H1 (cell line): Measurements from ENCODE around the gene IQCE. TPM values are rescaled to one million over a fixed set of nuclear protein-coding genes. Genes with fewer than 3 reads are reported as not detected.

Experiments used
- CTCF ChIA-PET: fragments of 300-600 bp; sonication (Branson Sonifier 250); formaldehyde crosslinking; loops from one replicate; lab custom pipeline; 2021; ENCODE audit not compliant: partially characterized antibody; lab: Charles Lee
- POLR2A ChIA-PET: fragments of 300-600 bp; sonication (Branson Sonifier 250); formaldehyde crosslinking; loops from one replicate; lab custom pipeline; 2021; ENCODE audit warnings: inconsistent platforms; ENCODE audit not compliant: partially characterized antibody; lab: Charles Lee
- DNase-seq, 2 experiments: peaks; one replicate each; pipeline versions ENCODE4 v3.0.0 to v3.0.0-alpha.2; 2010 to 2022; ENCODE audit warnings: low spot score in 2 of 2, low read depth in 1 of 2, mixed read lengths in 1 of 2
- FAIRE-seq: peaks from 2 replicates; lab custom pipeline; 2011; peaks lifted over from hg19 to GRCh38; lab: Jason Lieb, UNC
- H2AFZ ChIP-seq: 2 replicates; pipeline ENCODE4 v1.8.1; 2012; ENCODE audit warnings: low read length, inconsistent platforms
- H2AK5ac ChIP-seq: 2 replicates; pipeline ENCODE4 v1.6.1; 2013; ENCODE audit warnings: low read depth, low read length
- H2BK120ac ChIP-seq: replicated peaks from 2 replicates; pipeline ENCODE3; 2013; ENCODE audit warnings: low read depth, low read length, inconsistent platforms
- H2BK12ac ChIP-seq: 2 replicates; pipeline ENCODE4 v1.6.1; 2013; ENCODE audit warnings: low read depth, low read length
- H2BK15ac ChIP-seq: 2 replicates; pipeline ENCODE4 v1.6.1; 2013; ENCODE audit warnings: low read length
- H2BK20ac ChIP-seq: 2 replicates; pipeline ENCODE4 v1.6.1; 2013; ENCODE audit warnings: low read length
- H2BK5ac ChIP-seq: 2 replicates; pipeline ENCODE4 v1.6.1; 2013; ENCODE audit warnings: low read depth, low read length
- H3K14ac ChIP-seq: 2 replicates; pipeline ENCODE4 v1.6.1; 2013; ENCODE audit warnings: inconsistent platforms; ENCODE audit not compliant: insufficient read length
- H3K18ac ChIP-seq: 2 replicates; pipeline ENCODE4 v1.6.1; 2013; ENCODE audit warnings: low read length; ENCODE audit errors: extremely low read depth
- H3K23ac ChIP-seq: 2 replicates; pipeline ENCODE4 v1.6.1; 2013; ENCODE audit warnings: inconsistent platforms; ENCODE audit not compliant: insufficient read length
- H3K23me2 ChIP-seq: 2 replicates; pipeline ENCODE4 v1.6.1; 2013; ENCODE audit warnings: low read depth, low read length
- H3K27ac ChIP-seq: 2 replicates; pipeline ENCODE4 v1.6.1; 2011; ENCODE audit warnings: low read depth, low read length, inconsistent platforms
- H3K27me3 ChIP-seq, 4 experiments: replicated peaks in 1 of 4; 1 replicate in 1 of 4; 2 replicates in 3 of 4; pipeline versions ENCODE4 v1.6.1 to v1.8.1; 2011 to 2013; ENCODE audit warnings: low read length in 3 of 4, mild to moderate bottlenecking in 3 of 4, inconsistent platforms in 2 of 4, mixed read lengths in 2 of 4, moderate library complexity in 1 of 4; ENCODE audit not compliant: control insufficient read depth in 3 of 4, insufficient read depth in 3 of 4; ENCODE audit errors: extremely low read depth in 1 of 4
- H3K36me3 ChIP-seq, 4 experiments: 2 replicates each; pipeline versions ENCODE4 v1.6.1 to v1.8.1; 2011 to 2013; ENCODE audit warnings: mild to moderate bottlenecking in 4 of 4, low read length in 3 of 4, moderate library complexity in 2 of 4, control low read depth in 1 of 4, inconsistent platforms in 1 of 4; ENCODE audit not compliant: insufficient read depth in 4 of 4, control insufficient read depth in 2 of 4
- H3K4ac ChIP-seq: replicated peaks from 2 replicates; pipeline ENCODE3; 2013; ENCODE audit warnings: low read length, low read depth, mixed read lengths, inconsistent platforms; ENCODE audit not compliant: insufficient read length
- H3K4me1 ChIP-seq, 4 experiments: replicated peaks in 1 of 4; 1 replicate in 1 of 4; 2 replicates in 3 of 4; pipeline versions ENCODE4 v1.6.1 to v1.8.1; 2011 to 2013; ENCODE audit warnings: low read length in 3 of 4, inconsistent platforms in 2 of 4, mixed read lengths in 1 of 4; ENCODE audit not compliant: insufficient read depth in 4 of 4, control insufficient read depth in 3 of 4
- H3K4me2 ChIP-seq, 2 experiments: 2 replicates each; pipeline versions ENCODE4 v1.6.1 to v1.8.1; 2011 to 2013; ENCODE audit warnings: low read depth in 2 of 2, low read length in 2 of 2, control low read depth in 1 of 2, inconsistent platforms in 1 of 2, mild to moderate bottlenecking in 1 of 2; ENCODE audit not compliant: insufficient read depth in 1 of 2
- H3K4me3 ChIP-seq, 4 experiments: fragments of 200-600, 300-600 bp in 1 of 4; sonication (generic), shearing (Covaris generic), sonication (Bioruptor Twin) in 1 of 4; 2 replicates each; pipeline versions ENCODE4 v1.5.1 to v1.8.1; 2011 to 2016; ENCODE audit warnings: low read length in 4 of 4, low read depth in 3 of 4, control low read depth in 2 of 4, inconsistent platforms in 2 of 4, mild to moderate bottlenecking in 2 of 4, mixed read lengths in 1 of 4, moderate library complexity in 1 of 4; ENCODE audit not compliant: insufficient read depth in 2 of 4; ENCODE audit errors: extremely low read depth in 1 of 4
- H3K56ac ChIP-seq: replicated peaks from 2 replicates; pipeline ENCODE3; 2013; ENCODE audit warnings: low read depth, mild to moderate bottlenecking, mixed read lengths, low read length, inconsistent platforms; ENCODE audit not compliant: insufficient read length
- H3K79me1 ChIP-seq: 2 replicates; pipeline ENCODE4 v1.6.1; 2013; ENCODE audit warnings: low read depth, low read length, control low read depth
- H3K79me2 ChIP-seq, 2 experiments: 2 replicates each; pipeline versions ENCODE4 v1.6.1 to v1.8.1; 2012 to 2013; ENCODE audit warnings: low read length in 2 of 2, mild to moderate bottlenecking in 2 of 2, inconsistent platforms in 1 of 2; ENCODE audit not compliant: insufficient read depth in 2 of 2, control insufficient read depth in 1 of 2
- H3K9ac ChIP-seq, 4 experiments: replicated peaks in 1 of 4; 1 replicate in 1 of 4; 2 replicates in 3 of 4; pipeline versions ENCODE4 v1.6.1 to v1.8.1; 2011 to 2013; ENCODE audit warnings: low read depth in 3 of 4, low read length in 3 of 4, control low read depth in 2 of 4, mild to moderate bottlenecking in 2 of 4, moderate library complexity in 2 of 4, inconsistent platforms in 1 of 4; ENCODE audit errors: extremely low read depth in 1 of 4
- H3K9me3 ChIP-seq, 2 experiments: 2 replicates each; pipeline versions ENCODE4 v1.6.1 to v1.8.1; 2012 to 2013; ENCODE audit warnings: mild to moderate bottlenecking in 2 of 2, moderate library complexity in 2 of 2, control low read depth in 1 of 2, inconsistent platforms in 1 of 2, low read depth in 1 of 2, low read length in 1 of 2, mixed read lengths in 1 of 2; ENCODE audit not compliant: insufficient read depth in 2 of 2
- H4K20me1 ChIP-seq, 2 experiments: replicated peaks in 1 of 2; 2 replicates each; pipeline versions ENCODE3 to v1.8.1; 2011 to 2013; ENCODE audit warnings: inconsistent platforms in 2 of 2, low read length in 2 of 2, mild to moderate bottlenecking in 1 of 2; ENCODE audit not compliant: insufficient read depth in 2 of 2, control insufficient read depth in 1 of 2
- H4K5ac ChIP-seq: 2 replicates; pipeline ENCODE4 v1.6.1; 2013; ENCODE audit warnings: low read length, low read depth, mixed read lengths, inconsistent platforms; ENCODE audit not compliant: insufficient read length
- H4K8ac ChIP-seq: 2 replicates; pipeline ENCODE4 v1.8.0; 2013; ENCODE audit warnings: mild to moderate bottlenecking, moderate library complexity, low read length, inconsistent platforms; ENCODE audit not compliant: insufficient read depth; ENCODE audit errors: extremely low read depth
- H4K91ac ChIP-seq: replicated peaks from 2 replicates; pipeline ENCODE3; 2013; ENCODE audit warnings: low read length, mixed read lengths, inconsistent platforms; ENCODE audit not compliant: insufficient read length
- YY1 ChIP-seq: IDR thresholded peaks from 2 replicates; pipeline ENCODE4 v1.6.1; 2011; ENCODE audit warnings: low read depth, mild to moderate bottlenecking, low read length
- WGBS, 2 experiments: shearing (Covaris generic) in 1 of 2; methylation state at CpG; one replicate each; pipeline versions ENCODE4 v1.1.6 to v1.1.7; 2013 to 2015; ENCODE audit warnings: low lambda C conversion rate in 2 of 2, mixed read lengths in 2 of 2, inconsistent platforms in 1 of 2, low coverage in 1 of 2, missing lambda C conversion rate in 1 of 2; ENCODE audit not compliant: insufficient replicate concordance in 2 of 2, insufficient coverage in 1 of 2, insufficient read length in 1 of 2; ENCODE audit errors: extremely low coverage in 1 of 2, missing lambda C conversion rate in 1 of 2; 5-methylcytosine and 5-hydroxymethylcytosine counted together
- polyA plus RNA-seq, 7 experiments: library from polyadenylated mRNA; depleted of rRNA in 3 of 7; stranded (reverse) in 5 of 7; unstranded in 2 of 7; fragments of >200 nt in 5 of 7; fragments of 200-250 nt in 2 of 7; gene quantifications; 1 replicate in 5 of 7; 2 replicates in 1 of 7; 4 replicates in 1 of 7; pipeline versions ENCODE4 v1.2.1 to v1.2.3, GENCODE V29; 2011 to 2013; ENCODE audit warnings: missing spikeins in 2 of 7, mixed read lengths in 2 of 7
- total RNA-seq: library from RNA; stranded (reverse); fragmentation: NEBNext Ultra II Directional; extraction: Animal tissue kit (Norgen Biotek cat#: 25700); gene quantifications from 2 replicates; pipeline ENCODE4 v1.2.1, GENCODE V29; 2021
- TF ChIP-seq, protein P1 (sequence below): IDR thresholded peaks from 2 replicates; pipeline ENCODE4 v1.6.1; 2012; ENCODE audit warnings: inconsistent platforms

IQCE gene
- total and polyA plus RNA-seq, 2 of the 8 experiments (the other 6 are each of a cell fraction or from before 2014, with no cell fraction given) = 2.2 to 4.9 TPM

DNA sequence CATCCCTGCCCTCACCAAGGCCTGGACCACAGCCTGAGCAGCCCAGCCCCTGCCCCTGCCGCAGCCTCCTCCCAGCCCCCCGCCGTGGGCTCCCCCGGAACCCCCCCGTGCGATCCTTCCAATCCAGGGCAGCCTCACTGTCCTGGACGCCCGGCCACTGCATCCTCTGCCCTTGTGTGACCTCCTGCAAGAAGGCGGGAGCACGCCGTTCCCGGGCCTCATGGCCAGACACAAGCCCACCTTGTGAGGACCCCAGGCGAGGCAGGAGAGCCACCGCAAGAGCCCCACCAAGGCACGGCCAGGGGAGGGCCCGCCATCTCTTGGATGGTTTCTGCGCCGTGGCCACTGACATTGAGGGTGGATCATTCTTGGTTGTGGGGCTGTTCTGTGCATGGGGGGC, 47.0 kb upstream of the IQCE start:
- H2AK5ac ChIP-seq = no peak overlapping the region
- H3K27me3 ChIP-seq = no peaks in the 10 kb centered on the region; a peak in 1 of 7 replicates
- no peak overlapping the region for H2BK15ac ChIP-seq
- FAIRE-seq (no peak), DNase-seq (no peak)
- WGBS, 2 experiments = 93% methylated on average over 10 of the region's 18 CpGs; no CpG with 5 or more reads in 1 of the 2 experiments
- H3K14ac ChIP-seq = no peak overlapping the region
- CTCF ChIA-PET = interaction anchor here (0.7 to 1.7 kb wide), 6 partner anchors 9 to 198 kb away, joined by 3 to 5 read pairs (median 4); no protein-coding TSS in a partner anchor
- no peak overlapping the region for H2BK12ac ChIP-seq
- H3K23ac ChIP-seq = no peak overlapping the region
- H2BK120ac ChIP-seq = no peak overlapping the region
- H4K8ac ChIP-seq = no peak overlapping the region
- POLR2A ChIA-PET = interaction anchor here (1.3 to 4.6 kb wide), 2 partner anchors 12 to 13 kb away, joined by 3 to 19 read pairs; no protein-coding TSS in a partner anchor
- no peak overlapping the region for H3K4me2 ChIP-seq
- no peaks in the 10 kb centered on the region for H3K79me2 ChIP-seq
- H3K23me2 ChIP-seq = peaks cover 12% of the 10 kb centered on the region; the same call in 1 of the 2 replicates
- H4K20me1 ChIP-seq = peaks cover 0 to 4% of the 10 kb centered on the region in 2 experiments
- no peaks in the 10 kb centered on the region for H3K79me1 ChIP-seq
- H3K18ac ChIP-seq = no peak overlapping the region; the same call in 1 of the 2 replicates
- no peak overlapping the region for H3K27ac ChIP-seq
- peak overlapping the region; percentile 4 for H4K91ac ChIP-seq
- TF ChIP-seq YY1 = no peak
- TF ChIP-seq, protein P1, sequence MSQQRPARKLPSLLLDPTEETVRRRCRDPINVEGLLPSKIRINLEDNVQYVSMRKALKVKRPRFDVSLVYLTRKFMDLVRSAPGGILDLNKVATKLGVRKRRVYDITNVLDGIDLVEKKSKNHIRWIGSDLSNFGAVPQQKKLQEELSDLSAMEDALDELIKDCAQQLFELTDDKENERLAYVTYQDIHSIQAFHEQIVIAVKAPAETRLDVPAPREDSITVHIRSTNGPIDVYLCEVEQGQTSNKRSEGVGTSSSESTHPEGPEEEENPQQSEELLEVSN = peak; percentile 62; the same call in 1 of the 2 replicates
- no peaks in the 10 kb centered on the region for H3K36me3 ChIP-seq
- H3K4ac ChIP-seq = no peak overlapping the region
- H2BK20ac ChIP-seq = no peak overlapping the region
- no peak overlapping the region for H3K9ac ChIP-seq
- peaks cover 0 to 11% (median 3%) of the 10 kb centered on the region in 4 experiments; a peak in 4 of 7 replicates for H3K4me1 ChIP-seq
- H3K4me3 ChIP-seq = no peak overlapping the region
- no peak overlapping the region for H3K56ac ChIP-seq
- no peak overlapping the region for H2BK5ac ChIP-seq
- H2AFZ ChIP-seq = no peak overlapping the region
- no peaks in the 10 kb centered on the region for H3K9me3 ChIP-seq
- H4K5ac ChIP-seq = no peak overlapping the region
